PC-3 (cell line): ENCODE data around the gene RING1.

Source experiments
- CTCF ChIP-seq: fragments of 300-600 bp; sonication (generic); conservative IDR thresholded peaks from 2 replicates; pipeline ENCODE4 v1.5.1; 2017; ENCODE audit warnings: antibody characterized with exemption, low read depth, mild to moderate bottlenecking, low read length
- EZH2 ChIP-seq: fragments of 300-600 bp; sonication (generic); IDR thresholded peaks from one replicate; pipeline ENCODE4 v1.6.1; 2017; ENCODE audit warnings: antibody characterized with exemption, mild to moderate bottlenecking, low read length; ENCODE audit not compliant: unreplicated experiment
- EZH2phosphoT487 ChIP-seq: fragments of 300-600 bp; sonication (generic); IDR thresholded peaks from 2 replicates; pipeline ENCODE4 v1.6.1; 2018; ENCODE audit warnings: mild to moderate bottlenecking, antibody characterized with exemption, low read length, borderline replicate concordance

DNA sequence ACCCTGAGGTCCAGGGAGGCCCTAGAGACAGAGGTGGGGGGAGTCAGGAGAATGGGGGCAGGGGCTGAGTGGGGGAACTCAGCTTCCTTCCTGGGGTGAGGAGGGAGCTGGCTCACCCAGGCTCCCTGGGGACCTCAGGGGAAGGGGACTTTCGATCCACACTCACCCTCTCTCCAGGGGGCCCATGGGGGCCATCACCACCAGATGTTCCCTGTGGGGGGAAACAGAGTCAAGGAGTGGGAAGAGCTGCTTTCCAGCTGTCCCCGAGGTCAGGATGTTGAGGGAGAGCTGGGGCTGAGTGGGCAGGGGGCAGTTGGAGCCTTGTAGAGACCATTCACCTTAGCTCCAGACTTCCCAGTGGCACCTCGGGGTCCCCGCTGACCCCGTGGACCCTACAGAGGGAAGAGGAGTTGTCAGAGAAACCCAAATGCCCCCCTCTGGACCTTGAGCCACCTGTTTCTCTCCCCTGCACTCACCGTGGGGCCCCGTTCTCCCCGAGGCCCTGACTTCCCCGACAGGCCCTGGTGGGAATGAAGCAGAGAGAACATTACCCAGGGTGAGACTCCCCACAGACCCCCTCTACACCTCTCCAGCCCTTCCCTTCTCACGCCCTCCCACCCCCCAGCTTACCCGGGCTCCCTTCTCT lies 34.6 kb upstream of the RING1 start:
- TF ChIP-seq CTCF (no peak), EZH2 (no peak), EZH2phosphoT487 (no peak)
